ENCODE results near the gene OLFM1.
"Not testable (repeated sequence)": the region's sequence is repeated elsewhere in the genome, so short reads cannot be mapped to it uniquely, and the experiment has no call there.

Gene OLFM1

GRCh38 chr9:135108831-135109510 lies 21.5 kb downstream of the OLFM1 start:
- no peak for DNase-seq

DNA sequence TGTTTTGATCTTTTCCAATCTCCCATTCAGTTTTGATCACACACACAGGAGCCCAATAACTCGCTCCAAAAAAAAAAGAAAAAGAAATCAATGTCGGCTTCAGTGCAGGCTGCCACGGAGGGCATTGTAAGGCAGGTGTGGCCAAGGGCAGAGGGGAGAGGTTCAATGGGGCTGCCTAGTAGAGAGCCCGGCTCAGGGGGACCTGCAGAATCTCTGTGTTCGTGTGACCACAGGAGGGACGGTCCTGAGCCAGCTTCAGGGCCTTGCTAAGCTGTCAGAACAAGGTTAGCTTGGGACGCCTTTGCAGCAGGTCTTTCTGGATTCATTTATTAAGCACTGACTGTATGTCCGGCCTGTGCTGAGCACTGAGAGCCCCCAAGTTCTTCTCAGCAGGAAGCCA lies 22.2 kb downstream of the OLFM1 start:
- no peak for DNase-seq

- no peak for DNase-seq
These were observed 22.9 kb downstream of the OLFM1 start for GRCh38 chr9:135110416-135110815.

- DNase-seq, result not testable (repeated sequence)
These were observed 24.1 kb downstream of the OLFM1 start for GRCh38 chr9:135111600-135111999.

DNA sequence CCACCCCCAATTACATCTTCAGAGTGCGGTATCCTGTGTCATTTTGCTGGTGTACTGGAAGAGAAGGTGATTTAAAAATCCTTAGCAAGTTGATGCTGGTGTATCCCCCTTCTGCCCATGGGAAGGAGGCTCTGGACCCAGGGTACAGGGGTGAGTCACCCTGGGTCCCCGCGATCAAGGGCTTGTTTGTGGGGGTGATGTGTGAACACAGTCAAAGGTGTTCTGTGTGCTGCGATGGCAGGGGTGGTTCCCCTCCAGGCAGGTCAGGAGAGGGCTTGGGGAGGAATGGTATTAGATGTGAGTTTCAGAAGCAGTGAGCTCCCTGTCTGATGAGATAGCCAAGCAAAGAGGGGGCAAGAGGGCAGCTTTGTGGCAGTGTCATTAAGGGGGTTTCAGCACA lies 28.9 kb downstream of the OLFM1 start:
- no peak for DNase-seq

DNA sequence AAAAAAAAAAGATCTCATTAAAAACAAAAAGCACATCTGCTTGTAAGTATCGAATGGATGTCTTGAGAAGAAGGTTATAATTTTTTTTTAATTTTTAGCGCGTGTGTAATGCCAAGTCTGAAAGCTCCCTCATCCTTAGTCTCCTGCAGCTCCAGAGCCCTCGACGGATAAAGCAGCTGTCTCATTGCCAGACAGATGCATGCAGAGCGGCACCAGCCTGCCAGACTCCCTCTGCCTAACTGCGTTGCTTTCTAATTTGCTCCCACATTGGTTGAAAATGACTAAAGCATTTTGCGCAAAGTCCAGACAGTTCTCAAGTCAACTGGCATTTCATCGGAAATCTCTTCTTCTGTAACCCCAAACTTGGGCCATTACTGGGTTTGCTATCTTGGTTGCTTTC lies 29.4 kb downstream of the OLFM1 start:
- DNase-seq, result no peak

DNA sequence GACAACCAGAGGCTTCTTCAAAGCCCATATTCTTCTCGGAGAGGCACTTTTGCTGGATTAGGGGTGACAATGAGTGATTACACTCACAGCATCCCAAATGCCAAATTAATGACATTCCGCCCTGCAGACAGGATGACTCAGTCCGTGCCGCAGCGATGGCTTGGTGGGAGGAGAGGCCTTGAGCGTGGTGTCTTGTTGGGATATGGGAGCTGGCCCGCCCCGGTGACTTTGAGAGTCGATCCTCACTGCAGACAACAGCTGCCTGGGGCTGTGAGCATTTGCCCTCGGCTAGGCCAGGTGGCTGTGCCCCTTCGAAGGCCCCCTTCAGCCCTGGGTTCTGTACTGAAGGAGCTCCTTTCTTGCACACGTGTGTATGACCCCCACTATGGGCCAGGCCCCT lies 29.8 kb downstream of the OLFM1 start:
- no peak for DNase-seq

- DNase-seq, result no peak
These were observed 32.1 kb downstream of the OLFM1 start for GRCh38 chr9:135119496-135120064.

DNA sequence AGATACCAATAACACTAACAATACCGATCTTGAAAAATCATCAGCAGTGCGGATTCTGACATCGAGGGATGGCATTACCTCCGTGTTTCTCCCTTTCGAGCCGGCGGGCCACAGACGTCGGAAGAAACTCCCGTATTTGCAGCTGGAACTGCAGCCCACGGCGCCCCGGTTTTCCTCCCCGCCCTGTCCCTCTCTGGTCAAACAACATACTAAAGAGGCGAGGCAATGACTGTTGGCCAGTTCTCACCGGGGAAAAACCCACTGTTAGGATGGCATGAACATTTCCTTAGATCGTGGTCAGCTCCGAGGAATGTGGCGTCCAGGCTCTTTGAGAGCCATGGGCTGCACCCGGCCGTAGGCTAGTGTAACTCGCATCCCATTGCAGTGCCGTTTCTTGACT lies 32.8 kb downstream of the OLFM1 start:
- DNase-seq, result no peak

DNA sequence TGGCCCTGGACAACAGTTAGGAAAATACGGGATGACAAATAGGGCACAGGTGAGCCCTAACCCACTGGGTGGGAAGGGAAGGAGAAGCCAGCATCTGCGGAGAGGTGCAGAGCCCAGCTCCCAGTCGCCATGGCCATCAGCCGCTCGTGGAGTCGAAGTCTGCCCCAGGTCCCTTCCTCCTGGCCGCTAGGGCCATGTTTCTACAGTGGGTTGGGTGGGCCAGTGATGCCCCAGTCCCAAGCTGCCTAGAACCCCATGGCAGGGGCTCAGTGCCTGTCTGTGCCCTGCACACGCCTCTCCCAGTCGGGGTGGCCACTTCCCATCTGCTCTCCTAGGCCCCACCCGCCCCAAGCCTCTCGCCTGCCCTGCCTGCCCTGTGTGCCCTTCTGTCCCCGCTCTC lies 34.8 kb downstream of the OLFM1 start:
- DNase-seq, result no peak

GRCh38 chr9:135123126-135123772 lies 35.8 kb downstream of the OLFM1 start:
- DNase-seq, result no peak

- DNase-seq, result no peak
These were observed 36.3 kb downstream of the OLFM1 start for GRCh38 chr9:135123773-135124134.

GRCh38 chr9:135126451-135127187 lies 39.2 kb downstream of the OLFM1 start:
- DNase-seq, result no peak

DNA sequence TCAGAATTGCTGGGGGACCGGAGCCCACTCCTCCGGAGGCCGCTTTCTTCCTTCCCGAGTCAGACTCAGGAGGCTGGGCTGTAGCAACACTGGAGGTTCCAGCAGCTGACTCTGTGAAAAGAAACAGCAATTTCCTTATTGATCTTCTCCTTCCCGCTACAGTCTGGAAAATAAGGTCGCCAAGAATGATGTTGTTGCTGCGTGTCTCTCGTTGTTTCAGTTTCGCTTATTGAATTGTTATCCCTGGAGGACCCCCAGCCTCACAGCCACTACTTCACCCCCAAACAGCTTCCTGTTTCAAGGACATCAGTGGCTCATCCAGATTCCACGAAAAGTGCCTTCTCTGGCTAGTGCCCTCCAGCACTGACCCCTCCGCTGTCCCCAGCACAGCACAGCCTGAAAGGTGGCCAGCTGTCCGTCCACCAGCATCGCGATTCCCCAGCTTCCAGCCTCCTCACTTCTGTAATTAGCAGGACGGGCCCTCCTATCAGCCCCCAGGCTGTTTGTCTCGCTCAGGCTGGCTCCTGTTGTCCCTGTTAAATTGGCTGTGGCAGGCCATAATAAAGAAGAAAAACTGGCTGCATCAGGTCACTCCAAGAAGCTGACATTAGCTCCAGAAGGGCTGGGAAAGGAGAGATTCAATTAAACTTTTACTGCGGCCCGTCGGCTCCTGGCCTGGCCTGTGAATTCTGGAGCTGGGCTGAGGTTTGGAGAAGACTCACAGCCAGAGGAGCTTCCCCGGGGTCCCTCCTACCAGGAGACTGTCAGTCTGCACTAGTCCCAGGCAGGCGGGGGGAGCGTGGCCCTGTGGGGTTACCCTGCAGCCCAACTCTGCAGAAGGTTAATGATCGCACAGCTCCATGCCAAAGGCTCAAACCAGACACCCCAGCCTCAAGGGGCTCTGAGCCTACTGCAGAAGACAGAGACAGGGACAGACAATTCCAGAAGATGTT lies 40.5 kb downstream of the OLFM1 start:
- no peak for DNase-seq

GRCh38 chr9:135129137-135129695 lies 41.7 kb downstream of the OLFM1 start:
- no peak for DNase-seq

DNA sequence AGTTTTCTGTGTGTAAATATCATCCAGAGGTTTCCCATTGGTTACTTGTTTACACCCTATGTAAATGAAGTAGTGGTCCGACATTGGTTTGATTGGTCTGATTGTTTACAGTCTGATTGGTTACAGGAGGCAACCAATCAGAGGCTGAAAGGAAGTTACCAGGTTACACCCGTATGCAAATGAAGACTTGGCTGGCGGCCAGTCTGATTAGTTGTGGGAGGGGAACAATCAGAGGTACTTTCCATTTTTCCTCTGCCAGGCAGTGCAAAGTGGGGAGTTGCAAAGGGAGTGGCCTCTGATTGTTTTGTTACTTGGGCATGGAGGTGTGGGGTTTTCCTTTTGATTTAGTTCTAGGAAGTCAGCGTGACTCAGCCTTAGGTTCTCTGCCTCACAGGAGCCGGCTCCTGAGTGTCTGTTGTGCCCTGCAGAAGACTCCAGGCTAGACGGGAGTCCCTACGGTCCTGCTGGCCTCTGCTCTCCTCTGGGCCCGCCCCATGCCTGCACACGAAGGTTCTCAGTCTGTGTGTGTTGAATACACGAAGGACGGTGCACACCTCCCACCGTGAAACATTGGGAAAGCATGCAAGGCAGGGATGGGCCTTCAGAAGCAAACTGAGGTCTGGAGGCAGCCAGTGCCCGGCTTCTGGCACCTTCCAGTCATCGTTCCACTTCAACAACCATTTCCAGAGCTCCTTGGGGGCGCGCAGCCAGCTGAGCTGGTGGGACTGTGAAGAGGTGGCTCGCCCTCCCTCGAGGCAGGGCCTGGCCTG lies 42.9 kb downstream of the OLFM1 start:
- no peak for DNase-seq

DNA sequence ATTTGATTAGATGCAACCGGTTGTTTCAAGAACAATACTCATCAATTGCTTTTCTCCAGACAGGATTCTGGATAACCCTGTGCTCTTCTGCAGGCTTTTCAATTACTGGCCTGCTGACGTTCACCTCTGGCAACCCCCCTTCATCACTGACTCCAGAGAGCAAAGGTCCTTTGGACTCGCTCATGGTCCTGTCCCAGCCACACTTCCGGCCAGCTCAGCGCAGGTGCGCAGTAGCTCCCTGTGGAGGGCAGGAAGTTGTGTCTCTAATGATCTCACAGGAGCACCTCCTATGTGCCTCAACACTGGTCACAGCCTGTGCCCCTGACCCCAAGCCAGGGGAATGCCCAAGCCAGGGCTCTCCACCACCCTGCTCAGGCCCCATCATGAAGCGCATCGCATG lies 44.0 kb downstream of the OLFM1 start:
- DNase-seq, result no peak

GRCh38 chr9:135132008-135132407 lies 44.5 kb downstream of the OLFM1 start:
- DNase-seq, result no peak

DNA sequence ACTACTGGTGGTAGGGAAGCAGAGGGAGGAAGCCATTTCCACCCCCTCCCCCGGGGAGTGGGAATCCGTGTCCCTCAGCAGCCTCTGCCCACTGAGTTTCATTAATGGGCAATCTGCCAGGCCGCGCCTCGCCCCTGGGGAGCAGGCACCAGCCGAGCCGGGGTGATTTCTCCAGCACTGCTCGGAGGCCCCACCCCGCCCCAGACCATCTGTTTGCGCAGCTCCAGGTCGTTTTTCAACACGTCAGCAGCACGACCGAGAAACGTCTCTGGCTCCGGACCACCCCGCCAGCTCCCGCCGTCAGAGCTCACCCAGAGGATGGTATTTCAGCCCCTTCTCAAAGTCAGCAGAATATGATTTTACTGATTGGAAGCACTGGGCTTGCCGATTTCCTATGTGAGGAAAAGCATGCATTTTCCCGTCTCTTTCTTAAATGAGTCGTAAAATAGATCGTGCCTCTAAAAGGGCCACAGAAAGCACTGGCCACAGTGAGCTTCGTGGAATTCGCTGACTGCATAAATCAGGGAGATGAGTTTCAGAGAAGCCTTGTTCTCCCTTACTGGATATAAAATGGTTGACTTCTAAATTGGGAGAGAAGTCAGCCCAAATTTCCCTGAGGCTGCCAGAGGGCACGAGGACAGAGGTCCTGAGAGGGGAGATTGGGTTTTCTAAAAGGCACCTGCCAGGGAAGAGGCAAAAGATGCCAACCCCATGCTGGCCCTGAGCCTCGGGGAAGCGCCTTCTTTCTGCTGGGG lies 47.0 kb downstream of the OLFM1 start:
- no peak for DNase-seq

GRCh38 chr9:135135171-135135928 lies 47.9 kb downstream of the OLFM1 start:
- DNase-seq, result no peak

Measured in fibroblast of upper back skin (primary cell).